Parathyroid adenoma (tissue), 2 donors: ENCODE data around the gene PPP1R13L.
"Not testable (repeated sequence)": the region's sequence is repeated elsewhere in the genome, so short reads cannot be mapped to it uniquely, and the experiment has no call there.

ENCODE experiments used
- H2AFZ ChIP-seq: fragments of 300-600 bp; sonication (generic); one replicate; pipeline ENCODE4 v1.7.0; 2017; ENCODE audit warnings: antibody characterized with exemption, mild to moderate bottlenecking
- H3K27ac ChIP-seq: fragments of 300-600 bp; sonication (generic); one replicate; pipeline ENCODE4 v1.7.0; 2017
- H3K27me3 ChIP-seq: fragments of 300-600 bp; sonication (generic); one replicate; pipeline ENCODE4 v1.7.0; 2017; ENCODE audit warnings: low read length; ENCODE audit not compliant: control insufficient read depth, insufficient read depth
- H3K36me3 ChIP-seq: fragments of 300-600 bp; sonication (generic); one replicate; pipeline ENCODE4 v1.7.0; 2017; ENCODE audit warnings: low read length; ENCODE audit not compliant: control insufficient read depth, insufficient read depth
- H3K4me1 ChIP-seq: fragments of 300-600 bp; sonication (generic); one replicate; pipeline ENCODE4 v1.7.0; 2017; ENCODE audit warnings: control low read depth
- H3K4me2 ChIP-seq: fragments of 300-600 bp; sonication (generic); one replicate; pipeline ENCODE4 v1.7.0; 2017; ENCODE audit warnings: low read length
- H3K4me3 ChIP-seq: fragments of 300-600 bp; sonication (generic); one replicate; pipeline ENCODE4 v1.7.0; 2017; ENCODE audit warnings: low read depth, low read length
- H3K79me2 ChIP-seq: fragments of 300-600 bp; sonication (generic); one replicate; pipeline ENCODE4 v1.7.0; 2017; ENCODE audit warnings: control low read depth
- H3K9ac ChIP-seq: fragments of 300-600 bp; sonication (generic); one replicate; pipeline ENCODE4 v1.7.0; 2017; ENCODE audit warnings: mild to moderate bottlenecking
- H3K9me3 ChIP-seq: fragments of 300-600 bp; sonication (generic); one replicate; pipeline ENCODE4 v1.7.0; 2017; ENCODE audit warnings: low read length; ENCODE audit not compliant: control insufficient read depth
- TF ChIP-seq, protein P1 (sequence below): fragments of 300-600 bp; sonication (generic); IDR thresholded peaks from one replicate; pipeline ENCODE4 v1.7.0; 2017; ENCODE audit warnings: antibody characterized with exemption, mild to moderate bottlenecking
- donor health status: primary hyperparathyroidism.

PPP1R13L gene

GRCh38 chr19:45336696-45337251 is 68.1 kb downstream of the PPP1R13L start:
- no peaks in the 10 kb centered on the region for H3K79me2 ChIP-seq
- TF ChIP-seq, protein P1, sequence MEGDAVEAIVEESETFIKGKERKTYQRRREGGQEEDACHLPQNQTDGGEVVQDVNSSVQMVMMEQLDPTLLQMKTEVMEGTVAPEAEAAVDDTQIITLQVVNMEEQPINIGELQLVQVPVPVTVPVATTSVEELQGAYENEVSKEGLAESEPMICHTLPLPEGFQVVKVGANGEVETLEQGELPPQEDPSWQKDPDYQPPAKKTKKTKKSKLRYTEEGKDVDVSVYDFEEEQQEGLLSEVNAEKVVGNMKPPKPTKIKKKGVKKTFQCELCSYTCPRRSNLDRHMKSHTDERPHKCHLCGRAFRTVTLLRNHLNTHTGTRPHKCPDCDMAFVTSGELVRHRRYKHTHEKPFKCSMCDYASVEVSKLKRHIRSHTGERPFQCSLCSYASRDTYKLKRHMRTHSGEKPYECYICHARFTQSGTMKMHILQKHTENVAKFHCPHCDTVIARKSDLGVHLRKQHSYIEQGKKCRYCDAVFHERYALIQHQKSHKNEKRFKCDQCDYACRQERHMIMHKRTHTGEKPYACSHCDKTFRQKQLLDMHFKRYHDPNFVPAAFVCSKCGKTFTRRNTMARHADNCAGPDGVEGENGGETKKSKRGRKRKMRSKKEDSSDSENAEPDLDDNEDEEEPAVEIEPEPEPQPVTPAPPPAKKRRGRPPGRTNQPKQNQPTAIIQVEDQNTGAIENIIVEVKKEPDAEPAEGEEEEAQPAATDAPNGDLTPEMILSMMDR: no peak

DNA sequence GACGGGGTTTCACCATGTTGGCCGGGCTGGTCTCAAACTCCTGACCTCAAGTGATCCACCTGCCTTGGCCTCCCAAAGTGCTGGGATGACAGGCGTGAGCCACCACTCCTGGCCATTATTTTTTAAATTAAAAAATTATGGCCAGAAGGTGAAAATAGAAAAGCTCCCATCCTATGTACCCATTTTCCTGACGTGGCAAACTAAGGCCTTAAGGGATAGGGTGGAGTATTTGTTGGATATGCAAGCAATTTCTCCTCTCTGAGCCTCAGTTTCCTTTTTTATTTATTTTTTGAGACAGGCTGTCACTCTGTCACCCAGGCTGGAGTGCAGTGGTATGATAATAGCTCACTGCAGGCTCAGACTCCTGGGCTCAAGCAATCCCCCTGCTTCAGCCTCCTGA is 70.0 kb downstream of the PPP1R13L start:
- not testable (repeated sequence) for H3K27me3 ChIP-seq, H3K9me3 ChIP-seq, H3K36me3 ChIP-seq, H3K4me1 ChIP-seq, H3K79me2 ChIP-seq, H3K4me3 ChIP-seq, H3K27ac ChIP-seq, H3K4me2 ChIP-seq, H2AFZ ChIP-seq, H3K9ac ChIP-seq

More at GRCh38 chr19:45336696-45337251, 68.1 kb downstream of the PPP1R13L start:
- Histone ChIP-seq H3K9me3 (no peaks in the 10 kb centered on the region), H3K4me3 (no peak overlapping the region), H3K36me3 (no peaks in the 10 kb centered on the region), H2AFZ (no peak overlapping the region), H3K27ac (no peak overlapping the region), H3K27me3 (no peaks in the 10 kb centered on the region), H3K9ac (no peak overlapping the region), H3K4me2 (no peak overlapping the region), H3K4me1 (no peaks in the 10 kb centered on the region)

DNA sequence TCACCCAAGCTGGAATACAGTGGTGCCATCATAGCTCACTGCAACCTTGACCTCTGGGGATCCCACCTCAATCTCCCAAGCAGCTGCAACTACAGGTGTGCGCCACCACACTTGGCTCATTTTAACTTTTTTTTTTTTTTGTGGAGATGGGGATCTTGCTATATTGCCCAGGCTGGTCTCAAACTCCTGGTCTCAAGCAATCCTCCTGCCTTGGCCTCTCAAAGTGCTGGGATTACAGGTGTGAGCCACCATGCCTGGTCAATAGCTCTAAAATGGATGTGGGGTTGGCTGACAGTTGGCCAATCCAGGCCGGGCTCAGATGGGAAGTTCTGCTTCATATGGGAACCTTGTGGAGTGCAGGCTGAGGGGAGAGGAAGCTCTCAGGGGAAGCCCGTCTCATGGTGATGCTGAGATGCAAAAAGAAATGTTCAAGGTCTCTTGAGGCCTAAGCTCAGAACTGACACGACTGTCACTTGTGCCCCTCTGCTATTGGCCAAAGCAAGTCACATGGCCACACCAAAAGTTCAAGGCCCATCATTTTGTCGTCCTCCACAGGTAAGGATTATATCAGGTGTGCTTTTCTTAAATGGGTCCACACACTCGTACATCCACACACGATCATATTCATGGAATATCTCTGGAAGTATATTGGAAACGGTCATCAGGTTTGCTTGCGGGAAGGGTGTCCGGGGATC is 71.1 kb downstream of the PPP1R13L start:
- no peaks in the 10 kb centered on the region for H3K9me3 ChIP-seq

GRCh38 chr19:45331411-45331810 is 73.5 kb downstream of the PPP1R13L start:
- no peak overlapping the region for H3K9ac ChIP-seq
- H2AFZ ChIP-seq: no peak overlapping the region
- no peaks in the 10 kb centered on the region for H3K36me3 ChIP-seq
- H3K4me2 ChIP-seq: no peak overlapping the region
- TF ChIP-seq, protein P1: no peak
- no peaks in the 10 kb centered on the region for H3K9me3 ChIP-seq
- no peak overlapping the region for H3K4me3 ChIP-seq
- H3K27ac ChIP-seq: no peak overlapping the region
- no peaks in the 10 kb centered on the region for H3K27me3 ChIP-seq
- H3K79me2 ChIP-seq: no peaks in the 10 kb centered on the region
- no peaks in the 10 kb centered on the region for H3K4me1 ChIP-seq

More for the DNA sequence above, 71.1 kb downstream of the PPP1R13L start:
- Histone ChIP-seq H3K4me3 (no peak overlapping the region), H3K27ac (no peak overlapping the region), H3K9ac (no peak overlapping the region), H3K4me2 (no peak overlapping the region), H3K4me1 (no peaks in the 10 kb centered on the region), H3K27me3 (no peaks in the 10 kb centered on the region), H3K36me3 (no peaks in the 10 kb centered on the region), H3K79me2 (no peaks in the 10 kb centered on the region), H2AFZ (no peak overlapping the region)
- TF ChIP-seq, protein P1: no peak
